Transverse colon (tissue), 4 donors: ENCODE results near the gene SFRP5. TPM values are rescaled to one million over a fixed set of nuclear protein-coding genes. Genes with fewer than 3 reads are reported as not detected.
A peak's percentile ranks its signal among the peaks of the same experiment; 100 is the strongest.

Experiments used
- DNase-seq: peaks from one replicate; pipeline ENCODE4 v3.0.0-alpha.2; 2019
- H3K27ac ChIP-seq, 4 donors: fragments of 200-600 bp; sonication (generic); 2 replicates each; pipeline ENCODE4 v1.5.1; 2016 to 2018; ENCODE audit warnings: inconsistent platforms in 4 of 4
- H3K27me3 ChIP-seq: fragments of 200-600 bp; sonication (generic); 2 replicates; pipeline ENCODE4 v1.5.1; 2017; ENCODE audit warnings: inconsistent platforms
- H3K36me3 ChIP-seq, 4 donors: fragments of 200-600 bp; sonication (generic); 2 replicates each; pipeline ENCODE4 v1.5.1; 2017 to 2019; ENCODE audit warnings: inconsistent platforms in 4 of 4
- H3K4me1 ChIP-seq, 4 donors: fragments of 200-600 bp; sonication (generic); 2 replicates each; pipeline ENCODE4 v1.5.1; 2017 to 2020; ENCODE audit warnings: inconsistent platforms in 4 of 4
- H3K4me3 ChIP-seq, 4 donors: fragments of 200-600 bp; sonication (generic); 1 replicate in 1 of 4; 2 replicates in 3 of 4; pipeline versions ENCODE4 v1.5.1 to v1.6.1; 2017 to 2019; ENCODE audit warnings: inconsistent platforms in 4 of 4
- H3K9me3 ChIP-seq, 2 donors: fragments of 200-600 bp; sonication (generic); 2 replicates each; pipeline ENCODE4 v1.5.1; 2017 to 2019; ENCODE audit warnings: inconsistent platforms in 2 of 2
- CTCF ChIP-seq, 5 experiments: fragments of 200-600 bp in 3 of 5; fragments of 450-650 bp in 2 of 5; sonication (generic) in 3 of 5; IDR thresholded peaks; 1 replicate in 2 of 5; 2 replicates in 3 of 5; pipeline ENCODE4 v1.5.1; 2016 to 2017; ENCODE audit warnings: antibody characterized with exemption in 5 of 5, inconsistent platforms in 3 of 5, mild to moderate bottlenecking in 2 of 5, moderate library complexity in 1 of 5
- EP300 ChIP-seq: sonication (generic); formaldehyde crosslinking; IDR thresholded peaks from one replicate; pipeline ENCODE4 v1.6.1; 2017; ENCODE audit warnings: antibody characterized with exemption, low read depth
- POLR2A ChIP-seq: fragments of 450-650 bp; IDR thresholded peaks from one replicate; pipeline ENCODE4 v1.6.1; 2016; ENCODE audit warnings: antibody characterized with exemption, mild to moderate bottlenecking, moderate library complexity
- POLR2AphosphoS5 ChIP-seq, 3 donors: sonication (generic); formaldehyde crosslinking; IDR thresholded peaks; one replicate each; pipeline ENCODE4 v1.6.1; 2016; ENCODE audit warnings: antibody characterized with exemption in 3 of 3
- WGBS, 2 donors: methylation state at CpG; one replicate each; pipeline ENCODE4 v1.1.5; 2018; ENCODE audit warnings: low coverage in 1 of 2; 5-methylcytosine and 5-hydroxymethylcytosine counted together
- in situ Hi-C, 4 donors: fragments of 200-750 bp; cut with MboI; loops; one replicate each; pipeline versions ENCODE4 v1.15.0 to v1.15.1; 2017; ENCODE audit warnings: low sequenced_read_pairs in 3 of 4, low pct_ligation_motif_present in 1 of 4, low pct_unique_long_range_greater_than_20kb in 1 of 4
- intact Hi-C: fragments of 100-400 bp; cut with DNase I; formaldehyde crosslinking; loops from one replicate; pipeline ENCODE4 v1.15.1; 2023; ENCODE audit warnings: low total_unique reads
- total RNA-seq, 4 donors: library from RNA; depleted of rRNA; stranded (reverse); fragments of >200 nt; gene quantifications; one replicate each; pipeline ENCODE4 v1.1.0, GENCODE V29; 2016

SFRP5 gene
- total RNA-seq, 4 donors from 2014 or later = 3.8 to 10.1 (median 5.8) TPM

- intact Hi-C loops = no loop called here
- in situ Hi-C loops = no loop called here
- no peak for DNase-seq
These were observed 5.5 kb downstream of the SFRP5 start for GRCh38 chr10:97766106-97766810.

GRCh38 chr10:97765201-97765600, 6.6 kb downstream of the SFRP5 start:
- no peak for TF ChIP-seq POLR2AphosphoS5 (IDR thresholded peaks at IDR 0.05)
- TF ChIP-seq CTCF (IDR thresholded peaks at IDR 0.05) = no peak
- TF ChIP-seq POLR2A = no peak
- TF ChIP-seq EP300 = no peak
- Histone ChIP-seq H3K9me3 (no peaks in the 10 kb centered on the region), H3K27me3 (peaks cover 13% of the 10 kb centered on the region), H3K4me3 (no peak overlapping the region), H3K27ac (no peak overlapping the region), H3K36me3 (peaks cover 0 to 4% (median under 1%) of the 10 kb centered on the region in 4 donors), H3K4me1 (no peaks in the 10 kb centered on the region)
- in situ Hi-C loops (no loop called here), intact Hi-C loops (no loop called here)
- DNase-seq = peak; percentile 27
- WGBS, 2 donors = 74% methylated on average over 3 of the region's 15 CpGs; no CpG with 5 or more reads in 1 of the 2 donors

More at GRCh38 chr10:97766106-97766810, 5.5 kb downstream of the SFRP5 start:
- Histone ChIP-seq H3K27me3 (peaks cover 23% of the 10 kb centered on the region), H3K36me3 (no peaks in the 10 kb centered on the region), H3K4me3 (no peak overlapping the region), H3K9me3 (no peaks in the 10 kb centered on the region), H3K27ac (no peak overlapping the region), H3K4me1 (peaks cover 0 to 4% (median 3%) of the 10 kb centered on the region in 4 donors)
- WGBS, 2 donors = 92% methylated on average over 13 of the region's 13 CpGs; no CpG with 5 or more reads in 1 of the 2 donors
- TF ChIP-seq EP300 = no peak
- no peak for TF ChIP-seq CTCF (IDR thresholded peaks at IDR 0.05)
- TF ChIP-seq POLR2AphosphoS5 (IDR thresholded peaks at IDR 0.05) = no peak
- no peak for TF ChIP-seq POLR2A

- Histone ChIP-seq H3K27me3 (peaks cover 6% of the 10 kb centered on the region), H3K9me3 (no peaks in the 10 kb centered on the region), H3K4me3 (no peak overlapping the region), H3K36me3 (peaks cover 0 to 8% (median 2%) of the 10 kb centered on the region in 4 donors), H3K4me1 (no peaks in the 10 kb centered on the region), H3K27ac (no peak overlapping the region)
- DNase-seq = no peak
- in situ Hi-C loops = no loop called here
- intact Hi-C loops = loop anchor here (1.0 kb wide), 1 partner anchor 47 kb away; no protein-coding TSS in a partner anchor
- WGBS, 2 donors = 61% methylated on average over 7 of the region's 7 CpGs; no CpG with 5 or more reads in 1 of the 2 donors
- no peak for TF ChIP-seq POLR2AphosphoS5 (IDR thresholded peaks at IDR 0.05)
- TF ChIP-seq CTCF (IDR thresholded peaks at IDR 0.05) = no peak
- TF ChIP-seq EP300 = no peak
- no peak for TF ChIP-seq POLR2A
These were observed 7.3 kb downstream of the SFRP5 start for GRCh38 chr10:97764519-97764931.

GRCh38 chr10:97763947-97764346, 7.9 kb downstream of the SFRP5 start:
- in situ Hi-C loops (no loop called here), intact Hi-C loops (loop anchor here (1.0 kb wide), 1 partner anchor 47 kb away; no protein-coding TSS in a partner anchor)
- TF ChIP-seq POLR2A (no peak), EP300 (no peak), POLR2AphosphoS5 (IDR thresholded peaks at IDR 0.05) (no peak), CTCF (IDR thresholded peaks at IDR 0.05) (no peak)
- peaks cover under 1% of the 10 kb centered on the region for H3K27me3 ChIP-seq
- DNase-seq = no peak
- no peak overlapping the region for H3K27ac ChIP-seq
- H3K36me3 ChIP-seq = peaks cover 0 to 9% (median 2%) of the 10 kb centered on the region in 4 donors
- no peaks in the 10 kb centered on the region for H3K9me3 ChIP-seq
- WGBS, 2 donors = 93 to 96% methylated on average over 3 of the region's 3 CpGs
- no peak overlapping the region for H3K4me3 ChIP-seq
- no peaks in the 10 kb centered on the region for H3K4me1 ChIP-seq
